Coronary artery (tissue), 2 donors: ENCODE results near the gene SLAMF1.

Experiments used
- DNase-seq: peaks from one replicate; pipeline ENCODE4 v3.0.0-alpha.2; 2017; ENCODE audit warnings: low spot score
- H3K27ac ChIP-seq, 2 donors: fragments of 200-600 bp; sonication (generic); one replicate each; pipeline ENCODE4 v1.5.1; 2016 to 2019
- H3K4me3 ChIP-seq: fragments of 200-600 bp; sonication (generic); 2 replicates; pipeline ENCODE4 v1.5.1; 2016; ENCODE audit warnings: mild to moderate bottlenecking, moderate library complexity
- TF ChIP-seq, protein P1 (sequence below): fragments of 200-600 bp; sonication (generic); IDR thresholded peaks from one replicate; pipeline ENCODE4 v1.5.1; 2019; ENCODE audit warnings: antibody characterized with exemption

The SLAMF1 gene

DNA sequence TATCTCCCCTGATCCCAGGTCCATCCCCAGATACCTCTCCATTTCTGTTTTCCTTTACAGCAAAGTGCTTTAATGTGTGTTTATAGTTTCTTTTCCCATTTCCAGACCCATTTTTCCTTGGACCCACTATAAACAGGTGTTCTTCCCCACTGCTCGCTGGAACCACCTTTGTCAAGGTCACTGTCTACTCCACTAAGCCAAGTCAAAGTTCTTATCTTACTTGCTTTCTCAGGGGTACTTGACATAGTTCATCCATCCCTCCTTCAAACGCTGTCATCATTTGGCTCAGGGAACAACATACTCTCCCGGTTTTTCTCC lies 8.3 kb downstream of the SLAMF1 start:
- DNase-seq: no peak
- no peak overlapping the region for H3K27ac ChIP-seq
- no peak overlapping the region for H3K4me3 ChIP-seq
- TF ChIP-seq, protein P1, sequence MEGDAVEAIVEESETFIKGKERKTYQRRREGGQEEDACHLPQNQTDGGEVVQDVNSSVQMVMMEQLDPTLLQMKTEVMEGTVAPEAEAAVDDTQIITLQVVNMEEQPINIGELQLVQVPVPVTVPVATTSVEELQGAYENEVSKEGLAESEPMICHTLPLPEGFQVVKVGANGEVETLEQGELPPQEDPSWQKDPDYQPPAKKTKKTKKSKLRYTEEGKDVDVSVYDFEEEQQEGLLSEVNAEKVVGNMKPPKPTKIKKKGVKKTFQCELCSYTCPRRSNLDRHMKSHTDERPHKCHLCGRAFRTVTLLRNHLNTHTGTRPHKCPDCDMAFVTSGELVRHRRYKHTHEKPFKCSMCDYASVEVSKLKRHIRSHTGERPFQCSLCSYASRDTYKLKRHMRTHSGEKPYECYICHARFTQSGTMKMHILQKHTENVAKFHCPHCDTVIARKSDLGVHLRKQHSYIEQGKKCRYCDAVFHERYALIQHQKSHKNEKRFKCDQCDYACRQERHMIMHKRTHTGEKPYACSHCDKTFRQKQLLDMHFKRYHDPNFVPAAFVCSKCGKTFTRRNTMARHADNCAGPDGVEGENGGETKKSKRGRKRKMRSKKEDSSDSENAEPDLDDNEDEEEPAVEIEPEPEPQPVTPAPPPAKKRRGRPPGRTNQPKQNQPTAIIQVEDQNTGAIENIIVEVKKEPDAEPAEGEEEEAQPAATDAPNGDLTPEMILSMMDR: no peak

DNA sequence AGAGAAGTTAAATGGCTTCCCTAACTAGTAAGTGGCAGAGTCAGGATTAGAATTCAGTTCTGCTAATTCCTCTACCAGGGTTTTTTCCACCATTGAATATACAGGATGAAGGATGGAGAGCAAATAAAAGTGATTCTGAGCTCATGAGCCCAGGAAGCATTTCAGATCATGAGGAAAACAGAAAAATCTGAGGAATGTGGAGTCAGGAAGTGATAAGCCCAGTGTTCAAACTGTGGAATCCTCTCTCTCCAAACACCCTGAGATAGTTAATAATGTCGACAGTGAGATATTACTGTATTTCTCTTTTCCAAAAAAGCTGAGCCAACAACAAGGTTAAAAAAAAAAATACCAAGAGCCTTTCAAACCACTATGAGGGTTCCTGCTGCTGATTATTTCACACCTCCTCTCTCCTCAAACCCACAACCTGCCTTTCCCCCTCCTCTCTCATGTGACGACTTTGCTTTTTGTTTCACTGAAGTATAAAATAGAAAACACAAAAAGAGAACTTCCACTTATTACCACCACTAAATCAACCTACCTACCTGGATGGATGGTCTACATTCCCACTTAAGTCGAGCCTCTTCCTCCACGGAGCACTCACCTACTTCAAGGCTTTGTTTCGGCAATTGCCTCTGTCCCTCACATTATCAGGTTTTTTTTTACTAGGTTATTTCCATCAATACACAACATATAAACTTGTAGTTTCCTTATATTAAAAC lies 8.9 kb downstream of the SLAMF1 start:
- DNase-seq: no peak
- H3K4me3 ChIP-seq: no peak overlapping the region

DNA sequence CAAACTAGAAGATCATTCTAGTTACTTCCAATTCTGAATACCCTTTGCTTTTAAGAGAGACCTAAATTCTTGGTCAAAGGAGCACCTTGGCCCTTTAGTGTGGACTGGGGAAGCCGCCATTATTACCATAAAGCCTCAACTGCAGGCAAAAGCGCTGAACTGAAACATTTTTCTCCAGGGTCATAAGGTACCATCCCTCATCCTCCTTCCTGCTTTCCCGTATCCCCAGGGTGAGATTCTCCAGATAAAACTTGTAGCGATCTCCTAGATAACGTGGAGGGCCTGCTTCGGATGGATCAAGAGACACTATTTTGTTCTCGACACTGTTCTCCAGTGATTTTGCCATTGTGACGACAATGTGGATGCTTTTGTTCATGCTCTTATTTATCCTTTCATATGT lies 9.8 kb downstream of the SLAMF1 start:
- DNase-seq: no peak
- no peak overlapping the region for H3K4me3 ChIP-seq
- TF ChIP-seq, protein P1: no peak
- no peak overlapping the region for H3K27ac ChIP-seq

More for the DNA sequence above, 8.9 kb downstream of the SLAMF1 start:
- TF ChIP-seq, protein P1: no peak
- no peak overlapping the region for H3K27ac ChIP-seq

DNA sequence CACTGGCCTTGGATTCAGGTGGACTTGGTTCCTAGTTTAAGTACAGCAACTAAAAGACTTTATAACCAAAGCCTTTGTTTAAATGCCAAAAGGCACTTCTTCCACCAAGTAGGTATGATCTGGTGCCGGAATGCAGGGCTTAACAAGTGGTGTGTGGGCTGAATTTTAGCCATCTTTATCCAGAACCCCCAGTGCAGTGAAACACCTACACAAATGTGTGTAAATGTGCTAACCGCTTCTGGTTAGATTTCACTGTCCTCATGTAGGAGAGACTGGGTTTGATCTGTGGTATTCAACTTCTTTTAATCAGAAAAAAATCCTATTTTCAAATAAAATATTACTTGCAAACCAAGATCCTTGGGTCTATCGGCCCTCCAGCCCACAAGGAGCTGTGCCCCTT lies 10.3 kb downstream of the SLAMF1 start:
- Histone ChIP-seq H3K4me3 (no peak overlapping the region), H3K27ac (no peak overlapping the region)
- no peak for DNase-seq
- TF ChIP-seq, protein P1: no peak

DNA sequence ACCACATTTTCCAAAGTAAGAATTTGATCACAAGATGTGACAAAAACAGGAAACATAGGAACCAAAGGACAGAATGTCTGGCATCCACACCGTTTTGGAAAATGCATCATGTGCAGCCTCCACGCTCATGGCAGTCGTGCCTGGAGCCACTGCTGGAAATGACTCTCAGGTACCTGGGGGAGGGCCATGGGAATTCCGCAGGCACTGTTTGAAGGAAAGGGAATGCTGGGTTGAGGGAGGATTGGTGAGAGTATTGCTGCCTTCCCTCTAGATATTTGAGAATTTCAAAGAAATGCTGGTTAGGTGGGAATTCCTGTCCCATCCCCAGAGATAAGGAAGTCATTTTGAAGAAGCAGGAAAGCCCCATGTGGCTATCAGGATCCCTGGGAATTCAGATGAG lies 10.8 kb downstream of the SLAMF1 start:
- no peak overlapping the region for H3K27ac ChIP-seq
- DNase-seq: no peak
- TF ChIP-seq, protein P1: no peak
- no peak overlapping the region for H3K4me3 ChIP-seq

DNA sequence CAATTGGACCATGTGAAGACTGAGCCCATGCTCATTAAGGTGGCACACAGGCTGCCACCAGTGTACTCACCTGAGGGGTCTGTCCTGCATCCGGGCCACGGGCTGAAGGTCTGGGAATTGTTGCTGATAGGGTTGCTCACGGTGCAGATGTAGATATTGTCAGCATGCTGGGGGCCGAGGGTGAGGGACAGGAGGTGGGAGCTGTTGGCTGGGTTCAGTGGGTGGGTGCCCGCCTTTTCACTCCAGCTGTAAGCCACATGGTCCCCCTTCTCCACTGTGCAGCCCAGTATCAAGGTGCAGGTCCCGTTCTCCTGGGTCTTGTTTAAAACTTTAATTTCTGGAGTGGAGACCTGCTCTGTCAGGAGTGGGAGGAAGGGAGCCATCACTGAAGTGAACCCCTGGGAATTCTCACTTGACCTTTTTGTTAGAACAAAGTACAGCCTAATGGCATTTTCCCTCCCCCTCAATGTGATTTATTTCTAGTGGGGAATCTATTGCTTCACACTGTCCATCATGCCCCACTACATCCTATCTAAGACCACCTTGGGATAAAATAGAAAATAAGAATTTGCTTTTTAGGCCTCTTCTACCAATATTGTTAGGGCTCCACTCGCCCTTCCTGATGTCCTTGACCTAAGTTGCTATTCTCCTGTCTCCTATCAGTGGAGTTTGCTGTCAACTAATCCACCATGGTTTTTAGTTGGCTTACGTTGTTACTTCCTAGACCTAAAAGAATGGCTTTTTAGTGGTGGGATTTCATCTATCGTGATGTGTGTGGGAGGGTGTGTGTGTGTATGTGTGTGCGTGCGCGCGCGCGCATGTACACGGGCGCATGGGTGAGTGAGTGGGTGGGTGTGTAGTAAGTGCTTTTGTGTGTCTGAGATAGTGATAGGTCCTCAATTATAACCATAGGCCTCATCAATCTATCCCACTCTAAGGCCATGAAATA lies 12.0 kb downstream of the SLAMF1 start:
- no peak for DNase-seq
- TF ChIP-seq, protein P1: no peak
- Histone ChIP-seq H3K27ac (no peak overlapping the region), H3K4me3 (no peak overlapping the region)
